RWPE1 (cell line): Measurements from ENCODE around the gene POLR2B.

Experiments
- CTCF ChIA-PET: fragments of 350-600 bp; sonication (Branson Sonifier 250); formaldehyde crosslinking; extraction: SDS; loops from one replicate; lab custom pipeline; 2021; lab: Yijun Ruan, JAX
- POLR2A ChIA-PET: fragments of 400-600 bp; formaldehyde crosslinking; extraction: SDS; loops from one replicate; lab custom pipeline; 2020; ENCODE audit warnings: antibody characterized with exemption; ENCODE audit not compliant: low non-redundant PET; lab: Yijun Ruan, JAX
- DNase-seq: peaks from one replicate; pipeline ENCODE4 v3.0.0; 2012; ENCODE audit warnings: low spot score
- H3K27ac ChIP-seq: fragments of 450-650 bp; 2 replicates; pipeline ENCODE4 v1.5.1; 2017
- TF ChIP-seq, protein P1 (sequence below): fragments of 450-650 bp; conservative IDR thresholded peaks from 2 replicates; pipeline ENCODE4 v1.5.1; 2017; ENCODE audit warnings: low read depth, mild to moderate bottlenecking

POLR2B gene

DNA sequence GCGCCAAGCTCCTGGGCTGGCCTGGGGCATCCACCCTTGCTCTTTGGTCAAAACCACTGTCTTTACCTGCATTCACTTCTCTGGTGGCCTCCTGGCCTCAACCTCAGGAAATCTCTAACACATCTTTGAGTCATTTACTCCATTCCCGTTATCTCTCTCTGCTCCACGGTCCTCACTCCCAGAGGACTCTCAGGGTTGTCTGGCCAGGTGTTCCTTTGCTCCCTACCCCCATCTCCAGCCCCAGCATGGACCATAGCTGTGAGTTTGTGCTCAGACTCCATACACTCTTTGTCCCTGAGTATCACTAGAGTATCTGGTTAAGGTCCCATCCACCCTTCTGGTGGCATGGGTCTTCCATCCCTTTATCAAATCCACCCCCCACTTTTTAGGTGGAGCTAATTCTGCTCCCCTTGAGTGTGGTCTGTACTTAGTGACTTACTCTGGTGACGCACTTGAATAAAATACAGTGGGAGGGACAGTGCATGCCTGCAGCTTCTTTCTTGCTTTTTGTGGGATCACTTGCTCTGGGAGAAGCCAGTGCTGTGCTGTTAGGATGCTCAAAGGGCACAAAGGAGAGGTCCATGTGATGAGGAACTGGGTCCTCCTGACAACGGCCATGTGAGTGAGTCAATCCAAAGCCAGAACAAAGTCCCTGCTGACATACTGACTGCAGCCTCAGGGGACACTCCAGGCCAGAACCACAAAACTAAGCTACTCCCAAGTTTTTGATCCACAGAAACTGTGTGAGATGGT, 87.2 kb downstream of the POLR2B start:
- ChIA-PET CTCF (interaction anchor here (0.5 kb wide), 1 partner anchor 15 kb away, joined by 3 read pairs; no protein-coding TSS in a partner anchor), POLR2A (no interaction called here)
- TF ChIP-seq, protein P1, sequence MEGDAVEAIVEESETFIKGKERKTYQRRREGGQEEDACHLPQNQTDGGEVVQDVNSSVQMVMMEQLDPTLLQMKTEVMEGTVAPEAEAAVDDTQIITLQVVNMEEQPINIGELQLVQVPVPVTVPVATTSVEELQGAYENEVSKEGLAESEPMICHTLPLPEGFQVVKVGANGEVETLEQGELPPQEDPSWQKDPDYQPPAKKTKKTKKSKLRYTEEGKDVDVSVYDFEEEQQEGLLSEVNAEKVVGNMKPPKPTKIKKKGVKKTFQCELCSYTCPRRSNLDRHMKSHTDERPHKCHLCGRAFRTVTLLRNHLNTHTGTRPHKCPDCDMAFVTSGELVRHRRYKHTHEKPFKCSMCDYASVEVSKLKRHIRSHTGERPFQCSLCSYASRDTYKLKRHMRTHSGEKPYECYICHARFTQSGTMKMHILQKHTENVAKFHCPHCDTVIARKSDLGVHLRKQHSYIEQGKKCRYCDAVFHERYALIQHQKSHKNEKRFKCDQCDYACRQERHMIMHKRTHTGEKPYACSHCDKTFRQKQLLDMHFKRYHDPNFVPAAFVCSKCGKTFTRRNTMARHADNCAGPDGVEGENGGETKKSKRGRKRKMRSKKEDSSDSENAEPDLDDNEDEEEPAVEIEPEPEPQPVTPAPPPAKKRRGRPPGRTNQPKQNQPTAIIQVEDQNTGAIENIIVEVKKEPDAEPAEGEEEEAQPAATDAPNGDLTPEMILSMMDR, result no peak
- peak overlapping the region; percentile 7; the same call in 1 of the 2 replicates for H3K27ac ChIP-seq
- DNase-seq, result no peak

DNA sequence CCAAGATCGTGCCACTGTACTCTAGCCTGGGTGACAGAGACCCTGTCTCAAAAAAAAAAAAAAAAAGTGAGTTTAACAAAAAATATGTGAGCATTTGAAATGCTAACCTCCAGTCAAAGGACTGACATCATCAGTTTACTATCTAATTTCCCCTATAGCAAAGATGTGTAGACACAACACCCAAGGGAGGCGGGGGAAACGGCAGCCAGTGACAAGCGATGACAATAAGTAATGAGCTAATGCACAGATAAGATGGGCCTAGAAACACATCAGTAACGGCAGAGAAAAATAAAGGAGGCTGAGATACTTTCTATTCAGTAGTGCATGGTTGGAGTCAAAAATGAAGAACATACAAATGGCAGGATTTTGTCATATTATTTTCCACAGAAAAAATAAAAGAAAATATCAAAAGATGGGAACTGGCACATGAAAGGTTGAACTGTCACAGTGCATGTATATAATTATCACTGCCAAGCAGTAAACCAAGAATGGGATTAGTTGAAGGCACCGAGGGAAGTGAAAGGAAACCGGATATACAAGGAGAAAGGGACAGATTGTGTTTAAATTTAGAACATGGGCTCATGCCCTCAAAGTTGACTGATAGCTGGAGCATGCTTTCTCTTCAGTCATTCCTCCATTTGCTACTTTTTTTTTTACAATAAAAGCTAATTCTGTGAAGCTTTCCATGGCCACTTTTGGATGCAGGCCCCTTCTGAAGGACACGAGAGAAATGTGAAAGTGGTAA, 89.7 kb downstream of the POLR2B start:
- H3K27ac ChIP-seq, result peak overlapping the region; percentile 18; the same call in 1 of the 2 replicates
- ChIA-PET CTCF (no interaction called here), POLR2A (no interaction called here)
- TF ChIP-seq, protein P1, result no peak
- no peak for DNase-seq

DNA sequence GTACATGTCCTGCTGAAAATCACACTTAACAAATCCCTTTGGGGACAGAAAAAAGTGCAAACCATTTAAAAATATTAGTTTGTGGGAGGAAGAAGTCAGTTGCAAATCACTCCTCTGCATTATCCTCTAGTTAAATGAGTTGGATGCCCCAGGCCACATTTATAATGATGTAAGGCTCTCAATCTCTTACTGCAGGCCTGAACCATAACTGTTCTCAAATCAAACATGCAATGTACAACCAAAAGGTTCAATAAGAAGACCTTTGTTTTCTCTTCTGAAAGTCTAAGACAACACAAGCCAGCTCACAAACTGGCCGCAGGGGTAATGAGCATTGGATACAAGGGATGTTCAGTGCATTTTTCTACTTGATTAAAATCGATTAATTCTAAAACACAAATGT, 91.8 kb downstream of the POLR2B start:
- CTCF ChIA-PET, result no interaction called here
- POLR2A ChIA-PET, result no interaction called here
- no peak overlapping the region for H3K27ac ChIP-seq
- DNase-seq, result no peak
- TF ChIP-seq, protein P1, result no peak

DNA sequence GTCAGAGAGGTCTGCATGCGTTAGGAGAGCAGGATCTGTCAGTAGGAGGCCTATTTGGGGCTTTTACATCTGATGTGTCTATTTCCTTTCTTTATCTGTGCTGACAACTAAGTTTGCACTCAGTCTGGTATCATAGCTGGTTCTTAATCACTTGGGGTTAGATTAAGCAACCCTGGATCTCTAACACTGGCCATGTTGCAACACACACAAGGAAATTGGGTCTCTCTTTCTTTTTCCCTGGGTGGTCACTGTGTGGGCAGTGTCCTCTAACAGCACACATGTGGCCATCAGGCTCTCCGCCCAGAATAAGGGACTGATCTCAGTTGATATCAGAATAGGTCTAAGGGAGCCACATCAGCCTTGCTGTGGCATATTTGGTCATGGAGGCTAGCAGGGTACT, 92.6 kb downstream of the POLR2B start:
- peak overlapping the region; percentile 41; the same call in 1 of the 2 replicates for H3K27ac ChIP-seq
- no peak for DNase-seq
- ChIA-PET CTCF (no interaction called here), POLR2A (no interaction called here)
- TF ChIP-seq, protein P1, result no peak

DNA sequence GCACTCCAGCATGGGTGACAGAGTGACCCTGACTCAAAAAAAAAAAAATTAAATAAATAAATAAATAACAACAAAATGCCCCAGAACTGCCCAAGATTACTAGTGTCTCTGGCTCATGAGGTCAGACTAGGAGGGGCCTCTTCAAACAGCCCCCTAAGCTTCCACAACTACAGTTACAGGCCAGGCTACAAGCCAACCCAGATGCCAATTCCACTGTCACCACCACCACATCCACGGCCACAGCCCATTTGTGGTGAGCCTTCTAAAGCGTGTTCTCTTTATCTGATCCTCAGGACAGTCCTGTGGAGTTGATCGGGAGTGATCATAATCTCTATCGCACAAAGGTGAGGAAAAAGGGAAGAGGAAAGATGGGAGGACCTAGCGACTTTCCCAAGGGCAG, 94.9 kb downstream of the POLR2B start:
- DNase-seq, result no peak
- TF ChIP-seq, protein P1, result no peak
- POLR2A ChIA-PET, result no interaction called here

DNA sequence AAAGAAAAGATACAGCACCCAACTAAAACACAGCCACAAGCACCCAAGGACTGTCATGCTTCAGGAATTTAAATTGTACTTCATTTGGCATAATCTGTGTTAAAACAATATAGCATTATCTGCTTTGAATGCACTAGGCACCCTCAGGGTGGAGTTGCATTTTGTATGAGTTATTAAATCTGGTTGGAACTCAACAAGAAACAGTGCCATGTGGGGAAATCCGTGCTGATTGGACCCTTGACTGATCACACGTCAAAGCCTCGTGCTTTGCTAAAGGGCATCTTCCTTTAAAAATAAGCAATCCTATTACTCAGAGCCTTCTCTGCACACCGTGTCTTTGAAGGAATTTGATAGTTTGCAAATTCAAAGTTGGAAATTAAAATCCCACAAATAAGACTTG, 96.0 kb downstream of the POLR2B start:
- peak; percentile 68 for DNase-seq
- no peak overlapping the region for H3K27ac ChIP-seq
- ChIA-PET CTCF (no interaction called here), POLR2A (no interaction called here)
- TF ChIP-seq, protein P1, result no peak

More for the DNA sequence above, 94.9 kb downstream of the POLR2B start:
- H3K27ac ChIP-seq, result peak overlapping the region; percentile 62; the same call in 1 of the 2 replicates
- CTCF ChIA-PET, result interaction anchor here (1.0 kb wide), 1 partner anchor 15 kb away, joined by 3 read pairs; no protein-coding TSS in a partner anchor
